ENCODE results near the gene ZNF777. TPM values are rescaled to one million over a fixed set of nuclear protein-coding genes. Genes with fewer than 3 reads are reported as not detected.

Gene ZNF777
- total RNA-seq, 1 experiment from 2014 or later: 17.4 TPM

- TF ChIP-seq SIN3A (IDR thresholded peaks at IDR 0.05; ENCODE audit: borderline replicate concordance, insufficient read depth, low read depth, low read length) (no peak), REST (IDR thresholded peaks at IDR 0.05; ENCODE audit: insufficient read depth in 1 of 2, low read depth in 2 of 2, low read length in 1 of 2) (no peak), TCF7L2 (IDR thresholded peaks at IDR 0.05; ENCODE audit: low read depth, low read length) (no peak), CTCF (IDR thresholded peaks at IDR 0.05) (no peak), POLR2AphosphoS5 (IDR thresholded peaks at IDR 0.05; ENCODE audit: low read depth, low read length) (no peak)
- no peak for DNase-seq (ENCODE audit: low read depth, low spot score)
- BruUV-seq (replicated peaks): no TSS peak
- H3K27me3 ChIP-seq (ENCODE audit: control insufficient read depth, insufficient read depth, low read length): no peaks in the 10 kb centered on the region
- no peak overlapping the region for H3K4me3 ChIP-seq (ENCODE audit: low read depth in 2 of 2, low read length in 2 of 2)
- ATAC-seq: peak; percentile 46; the same call in 1 of the 2 replicates
- H3K27ac ChIP-seq (ENCODE audit: low read length): no peak overlapping the region
- no peaks in the 10 kb centered on the region; the same call in 1 of the 2 replicates for H3K4me1 ChIP-seq (ENCODE audit: control insufficient read depth, insufficient read depth, low read length)
- no peaks in the 10 kb centered on the region for H3K36me3 ChIP-seq (ENCODE audit: control insufficient read depth, insufficient read depth, low read length)
- POLR2A ChIA-PET: no interaction called here
- no peaks in the 10 kb centered on the region for H3K9me3 ChIP-seq (ENCODE audit: control insufficient read depth, insufficient read depth, low read depth, low read length)
- intact Hi-C loops (cut with micrococcal nuclease; ENCODE audit: unreplicated experiment) (no loop called here), in situ Hi-C loops (cut with HindIII; ENCODE audit: low pct_unique_long_range_greater_than_20kb, low sequenced_read_pairs) (no loop called here)
- CTCF ChIA-PET: no interaction called here
Measured at GRCh38 chr7:149404825-149405224, 56.0 kb downstream of the ZNF777 start.

- Histone ChIP-seq H3K27me3 (ENCODE audit: control insufficient read depth, insufficient read depth, low read length) (no peaks in the 10 kb centered on the region), H3K4me1 (ENCODE audit: control insufficient read depth, insufficient read depth, low read length) (no peaks in the 10 kb centered on the region; the same call in 1 of the 2 replicates), H3K9me3 (ENCODE audit: control insufficient read depth, insufficient read depth, low read depth, low read length) (no peaks in the 10 kb centered on the region), H3K4me3 (ENCODE audit: low read depth in 2 of 2, low read length in 2 of 2) (no peak overlapping the region), H3K36me3 (ENCODE audit: control insufficient read depth, insufficient read depth, low read length) (no peaks in the 10 kb centered on the region), H3K27ac (ENCODE audit: low read length) (no peak overlapping the region)
- BruUV-seq (replicated peaks): no TSS peak
- ATAC-seq (no peak), DNase-seq (ENCODE audit: low read depth, low spot score) (no peak)
- CTCF ChIA-PET: no interaction called here
- intact Hi-C loops (cut with micrococcal nuclease; ENCODE audit: unreplicated experiment): no loop called here
- TF ChIP-seq SIN3A (IDR thresholded peaks at IDR 0.05; ENCODE audit: borderline replicate concordance, insufficient read depth, low read depth, low read length) (no peak), REST (IDR thresholded peaks at IDR 0.05; ENCODE audit: insufficient read depth in 1 of 2, low read depth in 2 of 2, low read length in 1 of 2) (no peak), POLR2AphosphoS5 (IDR thresholded peaks at IDR 0.05; ENCODE audit: low read depth, low read length) (no peak), TCF7L2 (IDR thresholded peaks at IDR 0.05; ENCODE audit: low read depth, low read length) (no peak), CTCF (IDR thresholded peaks at IDR 0.05) (no peak)
- POLR2A ChIA-PET: no interaction called here
- in situ Hi-C loops (cut with HindIII; ENCODE audit: low pct_unique_long_range_greater_than_20kb, low sequenced_read_pairs): no loop called here
Measured at GRCh38 chr7:149404396-149404795, 56.5 kb downstream of the ZNF777 start.

Data from Panc1 (cell line).